ENCODE results near the gene OTULINL.

OTULINL gene

GRCh38 chr5:14577079-14577725 lies 4.4 kb upstream of the OTULINL start:
- DNase-seq: no peak

DNA sequence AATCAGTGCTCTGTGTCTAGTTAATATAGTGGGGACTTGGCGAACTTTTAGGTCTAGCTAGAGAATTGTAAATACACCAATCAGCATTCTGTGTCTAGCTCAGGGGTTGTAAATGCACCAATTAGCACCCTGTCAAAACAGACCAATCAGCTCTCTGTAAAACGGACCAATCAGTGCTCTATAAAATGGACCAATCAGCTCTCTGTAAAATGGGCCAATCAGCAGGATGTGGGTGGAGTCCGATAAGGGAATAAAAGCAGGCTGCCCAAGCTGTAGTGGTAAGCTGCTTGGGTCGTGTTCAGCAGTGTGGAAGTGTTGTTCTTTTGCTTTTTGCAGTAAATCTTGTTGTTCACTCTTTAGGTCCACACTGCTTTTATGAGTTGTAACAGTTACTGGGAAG lies 3.6 kb upstream of the OTULINL start:
- no peak for DNase-seq

- no peak for DNase-seq
Measured at GRCh38 chr5:14579246-14579645, 2.3 kb upstream of the OTULINL start.

- peak; percentile 40 for DNase-seq
Measured at GRCh38 chr5:14579731-14580397, 1.7 kb upstream of the OTULINL start.

DNA sequence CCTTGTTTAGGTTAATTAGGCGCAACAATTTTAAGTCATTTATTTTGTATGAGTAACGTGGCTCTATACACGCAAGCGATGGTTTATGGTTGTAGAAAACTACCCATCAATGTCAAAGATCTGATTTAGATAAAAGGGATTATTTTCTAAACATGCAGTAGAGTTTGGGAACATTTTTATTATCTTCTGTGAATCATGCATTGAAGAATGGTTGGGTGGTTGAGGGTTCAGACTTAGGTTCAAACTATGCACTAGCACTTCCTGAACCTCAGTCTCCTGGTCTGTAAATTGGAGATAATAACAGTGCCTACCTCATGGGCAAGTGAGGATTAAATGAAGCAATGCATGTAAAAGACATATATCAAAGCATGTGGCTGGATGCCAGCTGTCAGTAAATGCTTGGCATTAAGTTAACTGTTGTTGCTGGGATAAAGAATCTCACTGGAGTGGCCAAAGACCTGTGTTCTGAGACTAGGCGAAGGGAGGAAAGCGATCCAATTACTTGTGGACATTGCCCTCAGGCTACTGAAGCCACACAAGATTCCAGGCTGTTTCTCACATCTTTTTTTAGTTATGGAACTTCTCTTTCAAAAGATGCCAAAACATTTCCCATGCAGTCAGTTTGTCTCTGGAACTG lies 1.1 kb upstream of the OTULINL start:
- DNase-seq: peak; percentile 95

DNA sequence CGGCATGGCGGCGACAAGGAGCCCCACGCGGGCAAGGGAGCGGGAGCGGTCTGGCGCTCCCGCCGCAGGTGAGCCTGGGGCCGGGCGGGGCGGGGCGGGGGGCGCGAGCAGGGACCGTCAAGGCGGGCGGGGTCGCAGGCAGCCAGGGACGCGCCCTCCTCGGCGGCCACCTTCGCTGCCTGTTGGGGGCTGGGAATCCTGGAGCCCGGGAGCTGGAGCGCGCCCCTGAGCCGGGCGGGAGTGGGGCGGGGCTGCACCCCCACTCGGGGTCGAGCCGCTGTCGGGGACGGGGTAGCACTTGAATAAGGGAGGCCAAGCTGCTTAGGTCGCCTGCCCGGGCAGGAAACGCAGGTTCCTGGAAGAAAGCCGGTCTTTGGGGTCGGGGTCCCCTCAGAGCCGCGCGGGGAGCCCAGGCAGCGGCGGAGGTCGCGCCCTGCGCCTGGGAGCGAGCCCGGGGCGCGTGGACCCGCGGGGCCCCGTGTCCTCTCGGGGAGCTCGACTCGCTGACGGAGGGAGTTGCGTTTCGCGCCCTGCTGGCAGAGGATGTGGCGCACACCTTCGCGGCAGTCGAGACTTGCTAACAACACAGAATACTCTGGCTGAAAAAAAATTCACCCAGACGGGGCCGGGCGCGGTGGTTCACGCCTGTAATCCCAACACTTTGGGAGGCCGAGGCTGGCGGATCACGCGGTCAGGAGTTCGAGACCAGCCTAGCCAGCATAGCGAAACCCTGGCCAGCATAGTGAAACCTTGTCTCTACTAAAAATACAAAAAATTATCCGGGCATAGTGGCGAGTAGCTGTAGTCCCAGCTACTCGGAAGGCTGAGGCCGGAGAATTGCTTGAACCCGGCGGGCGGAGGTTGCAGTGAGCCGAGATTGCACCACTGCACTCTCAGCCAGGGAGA lies 552 bp downstream of the OTULINL start:
- peak; percentile 93 for DNase-seq

GRCh38 chr5:14582797-14583137 lies 1.2 kb downstream of the OTULINL start:
- peak; percentile 72 for DNase-seq

DNA sequence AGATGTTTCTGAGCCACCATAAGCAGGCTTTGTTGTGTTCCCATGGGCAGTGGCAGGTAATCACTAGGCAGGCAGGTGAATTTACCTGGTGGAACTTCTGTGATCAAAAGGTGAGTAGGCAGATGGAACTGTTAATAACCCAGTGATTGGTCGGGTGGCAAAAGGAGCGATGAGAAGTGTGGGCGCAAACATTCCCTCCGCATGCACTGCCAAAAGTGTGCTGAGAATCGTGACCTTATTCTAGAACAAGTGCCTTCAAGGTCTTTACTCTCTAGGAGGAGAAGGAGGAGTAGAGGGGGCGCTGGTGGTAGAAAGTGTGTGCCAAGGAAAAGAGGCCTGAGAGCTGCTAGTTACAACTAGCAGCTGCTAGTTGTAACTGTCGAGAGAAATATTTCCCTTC lies 3.3 kb downstream of the OTULINL start:
- DNase-seq: no peak

DNA sequence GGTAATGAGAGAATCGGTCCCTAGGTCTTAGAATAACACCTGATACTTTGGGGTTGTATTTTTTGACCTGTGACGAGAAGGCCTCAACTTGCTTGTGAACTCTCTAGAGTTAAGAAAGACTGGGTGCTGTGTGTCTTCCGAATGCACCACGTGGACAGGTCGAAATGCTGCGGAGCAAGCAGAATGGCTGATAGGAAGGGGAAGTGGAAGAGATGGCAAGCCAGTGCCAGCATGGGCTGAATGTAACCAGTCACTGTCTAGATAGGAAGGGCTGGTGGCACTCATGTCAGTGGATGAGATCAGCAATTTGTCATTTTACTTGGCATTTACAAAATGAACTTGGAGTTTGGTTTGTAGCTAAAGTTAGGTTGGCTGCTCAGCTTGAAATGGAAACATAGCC lies 5.6 kb downstream of the OTULINL start:
- DNase-seq: no peak

GRCh38 chr5:14588145-14588544 lies 6.6 kb downstream of the OTULINL start:
- peak; percentile 41 for DNase-seq

GRCh38 chr5:14588758-14589543 lies 7.4 kb downstream of the OTULINL start:
- DNase-seq: peak; percentile 87

- DNase-seq: no peak
Measured at GRCh38 chr5:14590949-14591348, 9.4 kb downstream of the OTULINL start.

DNA sequence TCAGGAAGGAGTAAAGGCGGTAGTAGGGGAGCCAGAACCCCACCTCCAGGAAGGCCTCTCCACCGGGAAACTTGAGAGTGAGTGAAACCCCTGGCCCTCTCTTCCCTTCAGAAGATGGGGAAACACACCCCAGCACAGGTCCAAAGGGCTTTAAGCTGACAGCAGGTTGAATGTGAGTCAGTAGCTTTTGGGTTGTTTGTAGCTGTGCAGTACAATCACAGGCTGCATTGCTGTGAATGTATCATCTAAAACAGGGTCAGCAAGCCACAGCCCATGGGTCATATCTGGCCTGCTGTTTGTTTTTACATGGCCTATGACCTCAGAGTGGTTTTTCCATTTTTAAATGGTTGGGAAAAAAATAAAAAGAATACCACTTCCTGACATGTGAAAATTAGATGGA lies 10.0 kb downstream of the OTULINL start:
- DNase-seq: no peak

GRCh38 chr5:14593326-14594021 lies 11.9 kb downstream of the OTULINL start:
- no peak for DNase-seq

DNA sequence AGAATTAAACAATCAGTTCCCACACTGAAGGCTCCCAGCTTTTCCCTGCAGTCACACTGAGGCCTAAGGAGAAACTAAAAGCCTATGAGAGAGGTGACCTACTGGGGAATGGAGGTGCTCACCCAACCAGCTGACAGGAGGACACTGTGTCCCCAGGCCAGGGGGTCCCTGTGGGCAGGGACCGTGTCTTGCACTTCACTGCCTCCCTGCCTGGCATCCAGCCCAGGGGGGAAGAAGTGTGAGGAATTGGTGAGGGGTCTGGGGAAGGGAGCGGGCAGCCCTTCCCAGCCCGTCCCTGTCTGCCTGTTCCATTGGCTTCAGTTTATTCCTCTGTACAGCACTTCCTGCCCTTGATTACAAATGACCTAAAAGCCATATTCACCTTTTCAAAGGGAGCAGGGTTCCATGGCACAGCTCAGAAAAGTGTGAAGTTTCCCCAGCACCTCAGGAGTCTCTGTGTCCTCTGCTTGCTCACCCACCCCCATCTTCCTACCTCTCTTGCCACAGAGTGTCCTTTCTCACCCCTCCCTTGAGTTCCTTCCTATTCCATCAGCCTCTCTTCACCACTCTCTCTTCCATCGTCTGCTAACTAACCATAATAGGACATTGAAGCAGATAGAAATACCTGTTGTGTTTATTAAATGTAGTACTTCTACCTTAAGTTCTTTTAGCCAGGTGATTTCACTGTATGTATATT lies 12.9 kb downstream of the OTULINL start:
- DNase-seq: no peak

GRCh38 chr5:14595189-14595588 lies 13.6 kb downstream of the OTULINL start:
- no peak for DNase-seq

GRCh38 chr5:14595891-14596290 lies 14.3 kb downstream of the OTULINL start:
- DNase-seq: no peak

GRCh38 chr5:14597080-14597479 lies 15.5 kb downstream of the OTULINL start:
- DNase-seq: no peak

GRCh38 chr5:14598225-14598624 lies 16.6 kb downstream of the OTULINL start:
- DNase-seq: peak; percentile 15

DNA sequence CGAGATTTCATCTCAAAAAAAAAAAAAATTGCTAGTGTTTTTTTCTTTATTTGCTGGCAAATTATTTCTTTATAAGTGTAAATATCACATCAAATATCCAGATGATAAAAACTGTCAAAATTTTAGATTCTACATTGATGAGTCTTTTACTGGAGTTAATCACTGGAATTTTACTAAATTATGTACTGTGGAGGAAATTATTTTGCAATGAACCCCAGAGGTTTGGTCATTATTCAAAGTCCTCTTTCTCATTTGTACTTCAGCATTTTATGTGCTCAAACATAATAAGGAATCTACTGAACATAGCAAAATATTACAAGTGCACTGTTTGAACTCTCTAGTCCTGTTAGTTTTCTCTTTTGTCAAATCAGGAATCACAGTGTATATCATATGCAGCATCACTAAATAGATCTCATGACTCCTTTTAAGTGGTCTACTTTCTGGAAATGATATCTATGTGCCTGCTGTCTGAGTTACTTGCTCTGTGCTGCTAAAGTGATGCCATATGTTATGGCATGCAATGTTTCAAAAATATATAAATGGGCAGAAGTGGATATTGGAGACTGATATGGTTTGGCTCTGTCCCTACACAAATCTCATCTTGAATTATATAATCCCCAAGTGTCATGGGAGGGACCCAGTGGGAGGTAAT lies 18.0 kb downstream of the OTULINL start:
- no peak for DNase-seq

DNA sequence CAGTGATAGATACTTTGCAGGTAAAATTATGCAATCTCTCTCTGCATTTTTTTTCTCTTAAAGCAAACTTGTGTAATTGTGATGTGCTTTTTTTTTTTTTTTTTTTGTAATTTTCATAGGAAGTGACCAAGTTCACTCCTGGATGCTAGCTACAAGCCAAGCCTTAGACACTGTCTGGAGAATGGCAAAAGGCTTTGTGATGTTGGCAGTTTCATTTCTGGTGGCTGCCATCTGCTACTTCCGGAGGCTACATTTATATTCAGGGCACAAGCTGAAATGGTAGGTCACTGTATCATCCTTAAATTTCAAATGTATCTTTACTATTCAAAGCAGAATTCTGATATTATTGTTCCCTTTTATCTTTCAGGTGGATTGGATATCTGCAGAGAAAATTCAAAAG lies 19.3 kb downstream of the OTULINL start:
- no peak for DNase-seq
